Kidney glomerular epithelial cell (primary cell): ENCODE results near the gene SNX15.
"Not testable (repeated sequence)": the region's sequence is repeated elsewhere in the genome, so short reads cannot be mapped to it uniquely, and the experiment has no call there.

Experiments used
- DNase-seq: peaks from one replicate; lab custom pipeline; 2025; lab: John Stamatoyannopoulos, UW

The SNX15 gene

DNA sequence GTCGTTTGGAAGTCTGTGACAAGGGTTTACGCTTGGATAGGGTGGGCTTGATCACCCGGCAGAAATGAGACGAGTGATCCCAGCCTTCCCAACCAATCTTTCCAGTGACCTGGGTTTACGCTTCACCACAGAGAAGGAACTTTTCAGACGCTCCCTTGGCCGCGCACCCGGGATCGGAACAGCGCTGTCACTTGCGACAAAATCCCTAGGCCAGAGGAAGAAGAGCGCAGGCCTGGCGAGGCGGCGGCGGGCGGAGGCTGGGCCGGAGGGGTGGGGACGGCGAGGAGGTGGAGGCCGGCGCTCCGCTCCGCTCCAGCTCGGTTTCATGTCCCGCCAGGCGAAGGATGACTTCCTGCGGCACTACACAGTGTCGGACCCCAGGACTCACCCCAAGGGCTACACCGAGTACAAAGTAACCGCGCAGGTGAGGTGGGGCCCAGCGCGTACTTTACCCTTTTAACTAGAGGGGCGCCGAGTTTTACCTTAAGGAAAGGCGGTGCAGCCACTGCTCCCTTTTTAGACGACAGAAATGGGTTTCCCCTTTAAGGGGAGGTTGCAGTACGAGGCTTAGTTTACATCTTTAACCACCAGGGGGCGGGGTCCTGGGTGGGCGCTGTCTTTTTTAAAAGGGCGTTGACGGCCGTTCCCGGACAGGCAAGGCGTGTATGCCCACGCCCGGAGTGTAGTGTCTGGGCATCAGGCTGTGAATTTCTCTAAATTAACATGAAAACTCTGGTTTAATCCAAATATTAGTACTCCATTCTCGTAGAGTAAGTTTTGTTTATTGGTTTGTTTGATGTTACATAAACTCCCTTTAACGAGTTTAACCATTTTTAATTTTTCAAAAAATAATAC, at the start of gene SNX15:
SNX15 (plus strand) TSS at position 227 of the 855 bp plus-strand sequence; CDS start at position 326, 99 bp downstream.
- peak; percentile 96 for DNase-seq

GRCh38 chr11:64983339-64983738, 43.9 kb upstream of the SNX15 start:
- DNase-seq, result not testable (repeated sequence)

- no peak for DNase-seq
Measured at GRCh38 chr11:64987998-64988854, 39.0 kb upstream of the SNX15 start.

DNA sequence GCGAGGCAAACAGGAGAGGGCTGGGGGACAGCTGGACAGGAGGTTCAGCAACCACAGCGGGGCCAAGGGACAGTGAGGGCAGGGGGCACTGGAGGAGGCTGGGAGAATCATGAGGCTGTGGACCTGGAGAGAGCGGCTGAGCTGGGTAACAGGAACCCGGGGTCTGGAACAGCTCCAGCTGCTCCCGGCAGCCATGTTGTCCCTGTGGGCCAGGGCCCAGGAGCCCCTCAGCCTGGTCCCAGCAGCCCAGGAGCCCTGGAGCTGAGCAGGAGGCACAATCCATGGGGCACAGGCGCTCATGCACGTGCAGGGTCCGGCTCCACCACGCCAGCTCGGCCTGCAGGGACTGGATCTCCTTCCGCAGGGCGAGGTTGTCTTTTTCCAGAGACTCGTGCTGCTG, 37.8 kb upstream of the SNX15 start:
- DNase-seq, result no peak

DNA sequence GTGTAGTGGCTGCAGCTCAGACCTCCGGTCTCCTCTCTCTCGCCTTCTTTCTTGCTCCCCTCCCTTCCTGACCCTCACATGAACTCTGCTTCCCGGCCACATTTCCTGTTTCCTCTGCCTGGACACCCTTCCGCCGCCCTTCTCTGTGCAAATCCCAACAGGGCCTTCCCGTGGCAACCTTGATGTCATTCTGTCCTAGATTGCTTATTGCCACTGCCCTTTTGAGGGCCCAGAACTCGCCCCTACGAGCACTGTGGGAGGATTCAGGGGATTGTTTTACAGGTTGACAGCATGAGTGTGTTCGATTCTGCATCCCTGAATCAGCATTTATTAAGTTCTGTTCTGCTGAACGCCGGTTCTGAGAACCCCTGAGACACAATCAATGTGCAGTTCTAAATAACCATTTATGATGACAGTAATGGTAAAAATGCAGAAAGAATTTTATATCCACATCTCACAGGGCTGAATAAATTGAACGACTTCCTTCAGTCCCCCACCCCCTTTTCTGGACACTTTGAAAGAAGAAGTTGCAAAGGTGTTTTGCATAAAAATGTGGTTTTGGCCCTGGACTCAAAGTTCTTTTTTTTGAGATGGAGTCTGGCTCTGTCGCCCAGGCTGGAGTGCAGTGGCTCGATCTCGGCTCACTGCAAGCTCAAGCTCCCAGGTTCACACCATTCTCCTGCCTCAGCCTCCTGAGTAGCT, 36.9 kb upstream of the SNX15 start:
- DNase-seq, result no peak

GRCh38 chr11:64994318-64994717, 32.9 kb upstream of the SNX15 start:
- DNase-seq, result no peak

DNA sequence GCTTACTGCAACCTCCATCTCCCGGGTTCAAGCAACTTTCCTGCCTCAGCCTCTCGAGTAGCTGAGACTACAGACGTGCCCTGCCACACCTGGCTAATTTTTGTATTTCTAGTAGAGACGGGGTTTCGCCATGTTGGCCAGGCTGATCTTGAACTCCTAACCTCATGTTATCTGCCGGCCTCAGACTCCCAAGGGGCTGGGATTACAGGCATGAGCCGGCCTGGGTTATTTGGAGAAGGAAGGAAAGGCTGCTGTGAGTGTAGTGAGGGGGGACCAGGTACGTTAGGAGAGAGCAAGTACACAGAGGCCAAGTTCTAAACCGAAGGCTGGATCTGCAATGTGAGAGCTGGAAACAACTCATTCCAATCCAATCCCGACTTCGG, 30.9 kb upstream of the SNX15 start:
- DNase-seq, result no peak

DNA sequence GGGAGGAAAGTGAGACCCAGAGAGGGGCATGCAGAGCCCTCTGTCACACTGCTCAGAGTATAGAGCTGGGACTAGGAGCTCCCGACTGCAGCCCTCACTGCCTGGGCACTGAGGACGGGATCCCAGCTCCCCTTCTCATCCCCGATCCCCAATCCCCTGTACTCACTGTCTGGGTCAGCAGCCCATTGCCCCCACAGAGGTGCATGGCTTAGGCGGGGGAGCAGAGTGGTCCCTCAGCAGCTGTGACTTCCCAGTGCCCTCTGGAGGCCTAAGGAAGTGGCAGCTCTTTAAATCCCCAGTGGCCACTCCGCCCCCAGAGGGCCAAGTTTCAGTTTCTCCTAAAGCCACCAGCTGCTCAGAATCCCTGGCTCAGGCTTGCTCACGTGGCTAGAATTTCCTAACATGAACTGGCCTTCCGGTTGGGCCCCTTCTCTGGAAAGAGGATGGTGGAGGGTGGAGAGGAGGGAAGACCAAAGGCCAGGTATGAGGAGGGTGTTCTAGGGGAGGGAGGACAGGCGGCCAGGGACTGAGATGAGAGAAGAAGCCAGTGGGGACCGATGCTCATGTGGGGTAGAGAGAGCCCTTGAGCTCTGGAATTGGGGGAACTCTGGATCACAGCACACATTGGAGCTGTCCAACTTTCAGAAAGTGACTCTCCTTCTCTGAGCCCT, 30.4 kb upstream of the SNX15 start, which contains the start of gene BATF2:
BATF2 (minus strand) TSS at position 262 of the 671 bp plus-strand sequence; CDS start at position 205, 57 bp downstream.
- peak; percentile 2 for DNase-seq

DNA sequence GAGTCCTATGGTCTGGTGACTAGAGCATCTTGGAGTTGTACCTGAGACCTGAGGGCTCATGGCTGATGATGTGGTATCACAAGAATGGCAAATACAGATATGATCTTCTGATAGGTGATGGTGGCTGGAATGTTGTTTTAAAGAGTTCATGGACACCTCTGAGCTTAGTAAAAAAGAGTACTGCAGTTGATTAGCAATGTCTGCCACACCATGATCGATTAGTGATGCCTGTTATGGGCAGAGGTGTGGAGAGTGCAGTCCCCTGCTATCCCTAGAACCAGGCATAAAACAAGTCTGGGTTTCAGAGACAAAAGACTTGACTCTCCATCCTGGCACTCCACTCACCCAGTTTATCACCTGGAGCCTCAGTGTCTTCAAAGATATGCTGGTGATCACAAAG, 29.1 kb upstream of the SNX15 start:
- no peak for DNase-seq

- DNase-seq, result peak; percentile 25
Measured at GRCh38 chr11:64998690-64999431, 28.4 kb upstream of the SNX15 start.

DNA sequence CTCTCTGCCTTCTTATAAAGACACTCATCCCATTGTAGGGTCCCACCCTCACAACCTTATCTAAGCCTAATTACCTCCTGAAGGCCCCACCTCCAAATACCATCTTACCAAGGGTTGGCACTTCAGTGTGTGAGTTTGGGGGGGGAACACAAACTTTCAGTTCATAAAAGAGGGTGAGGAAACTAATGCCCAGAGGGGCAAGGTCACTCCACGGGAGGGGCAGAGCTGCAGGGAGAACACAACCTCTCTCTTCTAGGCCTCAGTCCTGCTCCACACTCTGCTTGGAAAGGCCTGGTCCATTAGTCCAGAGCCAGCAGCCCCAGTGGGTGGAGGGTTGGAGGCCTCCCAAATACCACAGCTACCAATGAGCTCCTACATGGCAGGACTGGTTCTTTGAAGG, 27.8 kb upstream of the SNX15 start:
- DNase-seq, result no peak

- DNase-seq, result no peak
Measured at GRCh38 chr11:65002706-65003105, 24.5 kb upstream of the SNX15 start.

GRCh38 chr11:65003282-65003681, 24.0 kb upstream of the SNX15 start:
- no peak for DNase-seq

GRCh38 chr11:65003968-65004367, 23.3 kb upstream of the SNX15 start:
- not testable (repeated sequence) for DNase-seq

- DNase-seq, result no peak
Measured at GRCh38 chr11:65008016-65008415, 19.2 kb upstream of the SNX15 start.

DNA sequence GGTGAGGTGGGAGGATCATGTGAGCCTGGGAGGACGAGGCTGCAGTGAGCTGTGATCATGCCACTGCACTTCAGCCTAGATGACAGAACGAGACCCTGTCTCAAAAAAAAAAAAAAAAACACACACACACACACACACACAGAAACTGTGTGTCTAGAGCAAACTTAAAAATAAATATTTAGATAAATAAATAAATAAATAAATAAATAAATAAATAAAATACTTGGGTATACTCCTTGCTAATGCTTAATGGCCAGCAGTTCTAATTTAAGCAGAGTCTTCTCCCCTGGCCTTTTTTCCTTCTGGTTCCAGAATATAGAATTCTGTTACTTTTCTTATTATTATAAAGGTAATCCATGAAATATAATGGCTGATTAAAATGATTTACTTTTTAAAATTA, 18.4 kb upstream of the SNX15 start:
- no peak for DNase-seq

- peak; percentile 77 for DNase-seq
Measured at GRCh38 chr11:65013130-65013887, 13.9 kb upstream of the SNX15 start.

DNA sequence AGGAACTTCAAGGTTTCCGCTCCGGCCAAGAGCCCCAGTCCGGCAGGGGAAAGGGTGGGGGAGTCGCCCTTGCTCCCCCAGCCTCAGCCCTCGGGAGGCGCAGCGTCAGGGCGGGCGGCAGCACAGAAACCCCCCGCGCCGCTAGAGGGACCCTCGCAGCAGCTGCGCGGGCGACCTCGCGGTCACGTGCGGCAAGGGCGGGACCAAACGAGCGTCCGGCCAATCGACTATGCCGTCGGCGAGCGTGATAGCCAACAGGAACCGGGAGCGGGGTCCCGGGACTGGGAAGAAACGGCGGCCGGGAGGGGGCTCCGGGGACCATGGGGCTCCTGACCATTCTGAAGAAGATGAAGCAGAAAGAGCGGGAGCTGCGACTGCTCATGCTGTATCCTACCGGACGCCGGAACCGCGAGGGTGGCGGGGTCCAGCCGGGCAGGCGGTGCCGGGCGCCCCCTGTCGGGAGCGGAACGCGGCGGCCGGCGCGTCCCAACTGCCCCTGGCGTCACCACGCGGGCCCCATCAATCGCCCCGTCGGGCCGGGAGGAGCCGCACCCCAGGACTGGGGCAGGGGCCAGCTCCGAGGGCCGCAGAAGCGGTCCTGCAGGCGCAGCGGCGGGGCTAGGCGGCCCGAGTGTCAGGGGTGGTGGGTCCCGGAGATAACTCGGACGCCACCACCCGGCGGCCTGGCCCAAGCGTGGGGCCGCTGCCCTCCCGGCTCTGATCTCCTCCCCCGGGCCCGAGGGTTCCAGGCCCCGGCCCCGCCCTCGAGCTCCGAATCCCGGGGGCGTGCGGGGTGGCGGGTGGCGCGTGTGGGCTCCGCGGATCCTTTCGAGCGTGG, 13.1 kb upstream of the SNX15 start, which contains the start of gene ARL2:
ARL2 (plus strand) TSS at position 273 of the 838 bp plus-strand sequence; CDS start at position 321, 48 bp downstream.
- peak; percentile 55 for DNase-seq

GRCh38 chr11:65014726-65015227, 12.5 kb upstream of the SNX15 start:
- DNase-seq, result no peak
